ENCODE results near the gene FAM171A1. TPM values are rescaled to one million over a fixed set of nuclear protein-coding genes. Genes with fewer than 3 reads are reported as not detected.

Gene FAM171A1
- total and polyA plus RNA-seq, 2 experiments from 2014 or later = 38.9 to 41.5 TPM

DNA sequence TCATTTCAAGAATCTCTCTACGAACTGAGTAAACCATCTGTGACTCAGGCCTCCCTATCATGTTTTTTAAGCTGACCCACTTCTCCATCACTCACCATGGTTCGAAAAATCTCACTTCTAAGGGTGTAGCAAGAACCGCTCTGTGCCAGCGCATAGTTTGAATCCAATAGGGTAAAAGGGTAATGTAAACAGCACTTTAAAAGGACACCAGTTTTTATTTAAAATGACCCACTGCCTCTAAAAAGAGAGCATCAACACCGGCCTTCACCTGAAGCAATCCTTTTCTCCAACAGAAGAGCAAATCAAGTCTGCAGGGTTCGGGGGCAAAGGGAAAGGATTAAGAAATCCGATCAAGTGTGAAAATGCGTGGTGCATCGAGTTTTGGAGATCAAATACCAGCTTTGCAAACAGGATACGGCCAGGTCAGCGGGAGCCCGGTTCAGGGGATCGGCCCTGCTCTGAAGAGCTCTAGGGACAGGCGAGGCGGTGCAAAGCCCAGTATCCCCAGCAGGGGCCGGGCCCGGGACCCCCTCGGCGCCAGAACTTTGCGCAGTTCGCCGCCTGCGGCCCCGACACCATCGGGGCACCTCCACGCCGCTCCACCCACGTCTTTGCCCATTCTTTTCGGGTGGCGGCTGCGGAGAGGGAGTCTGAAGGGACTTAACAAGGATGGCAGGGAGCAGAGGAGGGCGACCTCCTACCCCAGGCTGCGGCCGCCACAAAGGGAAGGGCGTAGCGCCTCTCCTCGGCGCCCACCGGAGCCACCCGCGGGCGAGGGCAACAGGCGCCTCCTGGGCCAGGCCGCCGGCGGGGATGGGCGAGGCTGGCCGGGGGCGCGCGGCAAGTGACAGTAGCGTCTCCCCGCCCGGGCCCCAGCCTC is 203.4 kb downstream of the FAM171A1 start:
- Histone ChIP-seq H3K36me3 (no peaks in the 10 kb centered on the region), H3K27me3 (no peaks in the 10 kb centered on the region), H3K27ac (peak overlapping the region; percentile 71), H3K4me1 (ENCODE audit: low read depth) (peaks cover 11% of the 10 kb centered on the region), H3K9me3 (ENCODE audit: low read depth) (no peaks in the 10 kb centered on the region), H3K4me3 (peak overlapping the region; percentile 63)
- DNase-seq (ENCODE audit: low read depth in 1 of 2, low spot score in 1 of 2) = peak; percentile 47 to 83
- TF ChIP-seq, protein P1, sequence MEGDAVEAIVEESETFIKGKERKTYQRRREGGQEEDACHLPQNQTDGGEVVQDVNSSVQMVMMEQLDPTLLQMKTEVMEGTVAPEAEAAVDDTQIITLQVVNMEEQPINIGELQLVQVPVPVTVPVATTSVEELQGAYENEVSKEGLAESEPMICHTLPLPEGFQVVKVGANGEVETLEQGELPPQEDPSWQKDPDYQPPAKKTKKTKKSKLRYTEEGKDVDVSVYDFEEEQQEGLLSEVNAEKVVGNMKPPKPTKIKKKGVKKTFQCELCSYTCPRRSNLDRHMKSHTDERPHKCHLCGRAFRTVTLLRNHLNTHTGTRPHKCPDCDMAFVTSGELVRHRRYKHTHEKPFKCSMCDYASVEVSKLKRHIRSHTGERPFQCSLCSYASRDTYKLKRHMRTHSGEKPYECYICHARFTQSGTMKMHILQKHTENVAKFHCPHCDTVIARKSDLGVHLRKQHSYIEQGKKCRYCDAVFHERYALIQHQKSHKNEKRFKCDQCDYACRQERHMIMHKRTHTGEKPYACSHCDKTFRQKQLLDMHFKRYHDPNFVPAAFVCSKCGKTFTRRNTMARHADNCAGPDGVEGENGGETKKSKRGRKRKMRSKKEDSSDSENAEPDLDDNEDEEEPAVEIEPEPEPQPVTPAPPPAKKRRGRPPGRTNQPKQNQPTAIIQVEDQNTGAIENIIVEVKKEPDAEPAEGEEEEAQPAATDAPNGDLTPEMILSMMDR (IDR thresholded peaks at IDR 0.05; ENCODE audit: low read depth, low read length) = peak; percentile 57

DNA sequence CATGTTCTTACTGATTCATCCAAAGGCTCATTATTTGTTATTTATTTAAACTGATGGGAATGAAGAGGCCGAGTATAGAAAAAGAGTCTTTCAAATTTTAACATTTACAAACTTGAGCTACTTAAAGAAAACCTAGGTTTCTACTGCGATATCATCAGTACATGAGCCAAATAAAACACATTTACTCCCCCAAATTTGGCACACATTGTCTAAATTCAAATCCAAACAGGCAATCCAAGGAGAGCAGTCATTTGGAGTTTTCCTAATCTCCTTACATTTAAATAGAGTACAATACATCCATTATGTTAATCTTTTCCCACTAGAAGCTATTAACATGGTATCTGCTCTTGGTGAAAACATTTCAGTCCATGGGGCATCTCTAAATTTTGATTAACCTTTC is 204.8 kb downstream of the FAM171A1 start:
- H3K27ac ChIP-seq = no peak overlapping the region
- H3K9me3 ChIP-seq (ENCODE audit: low read depth) = no peaks in the 10 kb centered on the region
- H3K27me3 ChIP-seq = no peaks in the 10 kb centered on the region
- TF ChIP-seq, protein P1 (IDR thresholded peaks at IDR 0.05; ENCODE audit: low read depth, low read length) = no peak
- DNase-seq (ENCODE audit: low read depth in 1 of 2, low spot score in 1 of 2) = peak in 1 of 2 donors; percentile 34
- no peaks in the 10 kb centered on the region for H3K36me3 ChIP-seq
- peaks cover 11% of the 10 kb centered on the region for H3K4me1 ChIP-seq (ENCODE audit: low read depth)
- no peak overlapping the region for H3K4me3 ChIP-seq

DNA sequence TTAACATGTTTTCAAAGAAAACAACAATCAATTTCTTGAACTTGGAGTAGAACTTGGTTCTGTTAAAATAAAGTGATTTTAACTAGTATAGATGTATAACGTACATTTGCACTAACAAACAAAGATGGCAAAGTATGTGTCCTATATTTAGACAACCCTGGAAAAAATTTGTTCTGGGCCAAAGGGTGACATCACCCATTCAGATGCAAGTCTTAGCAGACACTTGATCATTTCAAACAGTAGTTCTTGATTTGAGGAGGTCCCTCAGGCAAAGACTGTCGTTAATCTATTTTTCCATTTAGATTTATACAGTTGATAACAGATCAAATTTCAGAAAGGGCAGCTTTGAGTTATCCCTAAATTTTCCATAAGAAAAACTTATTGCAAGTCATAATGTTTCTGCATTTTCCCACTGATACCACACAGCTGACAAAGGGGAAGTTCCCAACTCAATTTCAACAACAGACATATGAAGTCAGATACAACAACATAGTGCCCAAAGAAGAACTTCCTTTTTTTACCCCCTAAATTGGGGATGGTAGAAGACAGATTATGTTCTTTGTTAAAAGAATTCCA is 207.7 kb downstream of the FAM171A1 start:
- no peaks in the 10 kb centered on the region for H3K36me3 ChIP-seq
- DNase-seq (ENCODE audit: low read depth in 1 of 2, low spot score in 1 of 2) = no peak
- H3K27ac ChIP-seq = no peak overlapping the region
- no peaks in the 10 kb centered on the region for H3K9me3 ChIP-seq (ENCODE audit: low read depth)
- no peak overlapping the region for H3K4me3 ChIP-seq
- H3K4me1 ChIP-seq (ENCODE audit: low read depth) = peaks cover 6% of the 10 kb centered on the region
- TF ChIP-seq, protein P1 (IDR thresholded peaks at IDR 0.05; ENCODE audit: low read depth, low read length) = no peak
- no peaks in the 10 kb centered on the region for H3K27me3 ChIP-seq

Other genes starting within 250 kb of the FAM171A1 start
- 11.0 and 14.1 TPM in 2 replicates for gene NMT2, start 202.6 kb downstream of the FAM171A1 start, total RNA-seq
- gene NMT2, start 202.6 kb downstream of the FAM171A1 start, polyA plus RNA-seq = 8.7 and 13.0 TPM in 2 replicates